Hepatocyte (in vitro differentiated cells): ENCODE measurements around the gene ALDH2. TPM values are rescaled to one million over a fixed set of nuclear protein-coding genes. Genes with fewer than 3 reads are reported as not detected.

ENCODE experiments used
- microRNA-seq: library from miRNA; unstranded; fragments of <30 nt; microRNA quantifications from one replicate; pipeline ENCODE4, GENCODE V29; 2017
- polyA plus RNA-seq: library from polyadenylated mRNA; unstranded; fragments of >200 nt; fragmentation: Nextera tagmentation; extraction: Ambion mirVana; gene quantifications from 2 replicates; pipeline ENCODE4 v1.2.1, GENCODE V29; 2016
- small RNA-seq: library from RNA; depleted of rRNA; stranded (forward); fragments of <200 nt; gene quantifications from one replicate; pipeline ENCODE3, GENCODE V24; 2014
- total RNA-seq: library from RNA; depleted of rRNA; stranded (reverse); fragments of >200 nt; gene quantifications from 2 replicates; pipeline ENCODE4 v1.2.3, GENCODE V29; 2014

The ALDH2 gene
- total and polyA plus RNA-seq, 2 experiments from 2014 or later: 126 to 203 TPM

Small RNA genes lying within 50 kb of the gene (microRNA-seq; reads per million reads assigned to microRNA genes)
- 3.6 reads per million for gene MIR6761

Small RNA genes lying within 50 kb of the gene (small RNA-seq; reads per million reads assigned to genes)
- gene MIR6761: 0.31 reads per million, percentile 8 among the genes with 10 or more reads in this experiment

Other genes with a start within 250 kb of the ALDH2 start
- gene ATXN2, start 167.6 kb upstream of the ALDH2 start, total RNA-seq: 30.4 and 36.9 TPM in 2 replicates
- gene ATXN2, start 167.6 kb upstream of the ALDH2 start, polyA plus RNA-seq: 47.9 and 57.8 TPM in 2 replicates
- 13.9 and 15.8 TPM in 2 replicates for gene BRAP, start 81.0 kb upstream of the ALDH2 start, total RNA-seq
- 16.8 and 19.7 TPM in 2 replicates for gene BRAP, start 81.0 kb upstream of the ALDH2 start, polyA plus RNA-seq
- 21.5 and 32.5 TPM in 2 replicates for gene ACAD10, start 80.9 kb upstream of the ALDH2 start, total RNA-seq
- 20.7 and 24.2 TPM in 2 replicates for gene ACAD10, start 80.9 kb upstream of the ALDH2 start, polyA plus RNA-seq
- 49.1 and 59.9 TPM in 2 replicates for gene MAPKAPK5, start 75.3 kb downstream of the ALDH2 start, total RNA-seq
- 35.0 and 45.1 TPM in 2 replicates for gene MAPKAPK5, start 75.3 kb downstream of the ALDH2 start, polyA plus RNA-seq
- 13.1 and 29.3 TPM in 2 replicates for gene TMEM116, start 246.2 kb downstream of the ALDH2 start, total RNA-seq
- gene TMEM116, start 246.2 kb downstream of the ALDH2 start, polyA plus RNA-seq: 10.8 and 11.2 TPM in 2 replicates
- gene ERP29, start 246.5 kb downstream of the ALDH2 start, total RNA-seq: 178 and 194 TPM in 2 replicates
- 228 and 253 TPM in 2 replicates for gene ERP29, start 246.5 kb downstream of the ALDH2 start, polyA plus RNA-seq